Ishikawa (cell line): ENCODE results near the gene RNU6-1.

Experiments used
- CEBPB ChIP-seq: IDR thresholded peaks from 2 replicates; pipeline ENCODE4 v1.6.1; 2012
- CREB1 ChIP-seq: IDR thresholded peaks from 2 replicates; pipeline ENCODE4 v1.6.1; 2012; ENCODE audit warnings: low read depth
- EGR1 ChIP-seq: IDR thresholded peaks from 2 replicates; pipeline ENCODE4 v1.6.1; 2012
- RAD21 ChIP-seq: IDR thresholded peaks from 2 replicates; pipeline ENCODE4 v1.6.1; 2012; ENCODE audit warnings: low read depth
- REST ChIP-seq: IDR thresholded peaks from 2 replicates; pipeline ENCODE4 v1.6.1; 2012; ENCODE audit warnings: low read depth, mild to moderate bottlenecking
- TAF1 ChIP-seq: IDR thresholded peaks from 2 replicates; pipeline ENCODE4 v1.6.1; 2012; ENCODE audit warnings: low read depth, mild to moderate bottlenecking
- TEAD4 ChIP-seq: IDR thresholded peaks from 2 replicates; pipeline ENCODE4 v1.6.1; 2012
- YY1 ChIP-seq: IDR thresholded peaks from 2 replicates; pipeline ENCODE4 v1.6.1; 2012; ENCODE audit warnings: low read depth
- TF ChIP-seq, protein P1 (sequence below): IDR thresholded peaks from 2 replicates; pipeline ENCODE4 v1.6.1; 2012

GRCh38 chr15:67840749-67841512, 1.1 kb upstream of the RNU6-1 start:
- TF ChIP-seq, protein P1, sequence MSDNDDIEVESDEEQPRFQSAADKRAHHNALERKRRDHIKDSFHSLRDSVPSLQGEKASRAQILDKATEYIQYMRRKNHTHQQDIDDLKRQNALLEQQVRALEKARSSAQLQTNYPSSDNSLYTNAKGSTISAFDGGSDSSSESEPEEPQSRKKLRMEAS = no peak
- no peak for TF ChIP-seq CEBPB
- TF ChIP-seq REST = no peak
- no peak for TF ChIP-seq TAF1
- no peak for TF ChIP-seq EGR1
- no peak for TF ChIP-seq TEAD4
- TF ChIP-seq CREB1 = no peak
- TF ChIP-seq YY1 = no peak
- TF ChIP-seq RAD21 = no peak
